Breast epithelium (tissue), 4 donors: ENCODE measurements around the gene CHST9. TPM values are rescaled to one million over a fixed set of nuclear protein-coding genes. Genes with fewer than 3 reads are reported as not detected.

Experiments used
- DNase-seq, 2 donors: peaks; one replicate each; pipeline ENCODE4 v3.0.0-alpha.2; 2019; ENCODE audit warnings: low spot score in 2 of 2
- H3K27ac ChIP-seq, 2 donors: fragments of 200-600 bp; sonication (generic) in 1 of 2; one replicate each; pipeline ENCODE4 v1.5.1; 2016 to 2019; ENCODE audit warnings: mild to moderate bottlenecking in 1 of 2
- H3K27me3 ChIP-seq, 2 donors: fragments of 200-600 bp; sonication (generic) in 1 of 2; one replicate each; pipeline versions ENCODE4 v1.5.1 to v1.6.0; 2017 to 2019; ENCODE audit warnings: control low read depth in 1 of 2, mild to moderate bottlenecking in 1 of 2
- H3K36me3 ChIP-seq: fragments of 200-600 bp; one replicate; pipeline ENCODE4 v1.5.1; 2019
- H3K4me1 ChIP-seq, 2 donors: fragments of 200-600 bp; sonication (generic); one replicate each; pipeline ENCODE4 v1.5.1; 2016 to 2019; ENCODE audit warnings: control low read depth in 1 of 2
- H3K4me3 ChIP-seq, 3 donors: fragments of 200-600 bp; sonication (generic); 1 replicate in 2 of 3; 2 replicates in 1 of 3; pipeline ENCODE4 v1.5.1; 2016 to 2019; ENCODE audit warnings: mild to moderate bottlenecking in 3 of 3, moderate library complexity in 2 of 3
- H3K9me3 ChIP-seq, 2 donors: fragments of 200-600 bp; sonication (generic) in 1 of 2; one replicate each; pipeline ENCODE4 v1.5.1; 2016 to 2019; ENCODE audit warnings: control low read depth in 1 of 2
- POLR2A ChIP-seq: fragments of 450-650 bp; IDR thresholded peaks from one replicate; pipeline ENCODE4 v1.6.1; 2016; ENCODE audit warnings: antibody characterized with exemption, mild to moderate bottlenecking, moderate library complexity
- POLR2AphosphoS5 ChIP-seq, 3 donors: sonication (generic); formaldehyde crosslinking; IDR thresholded peaks; one replicate each; pipeline ENCODE4 v1.6.1; 2017; ENCODE audit warnings: antibody characterized with exemption in 3 of 3
- intact Hi-C: fragments of 100-400 bp; cut with DNase I; formaldehyde crosslinking; loops from one replicate; pipeline ENCODE4 v1.15.1; 2023; ENCODE audit warnings: low total_unique reads
- total RNA-seq, 3 donors: library from RNA; depleted of rRNA; stranded (reverse); fragments of >200 nt; gene quantifications; one replicate each; pipeline ENCODE4 v1.1.0, GENCODE V29; 2016
- TF ChIP-seq, protein P1 (sequence below), 3 donors: fragments of 450-650 bp; IDR thresholded peaks; one replicate each; pipeline ENCODE4 v1.5.1; 2016 to 2017; ENCODE audit warnings: antibody characterized with exemption in 3 of 3, mild to moderate bottlenecking in 3 of 3, moderate library complexity in 3 of 3

CHST9 gene
- total RNA-seq, 3 donors from 2014 or later, result 1.6 to 8.5 TPM; not detected in 1

GRCh38 chr18:27064673-27065072 lies 120.4 kb downstream of the CHST9 start:
- Histone ChIP-seq H3K36me3 (no peaks in the 10 kb centered on the region), H3K9me3 (no peaks in the 10 kb centered on the region), H3K27ac (no peak overlapping the region), H3K4me3 (no peak overlapping the region), H3K27me3 (no peaks in the 10 kb centered on the region), H3K4me1 (no peaks in the 10 kb centered on the region)
- no peak for DNase-seq
- intact Hi-C loops, result no loop called here
- no peak for TF ChIP-seq POLR2AphosphoS5 (IDR thresholded peaks at IDR 0.05)
- TF ChIP-seq, protein P1, sequence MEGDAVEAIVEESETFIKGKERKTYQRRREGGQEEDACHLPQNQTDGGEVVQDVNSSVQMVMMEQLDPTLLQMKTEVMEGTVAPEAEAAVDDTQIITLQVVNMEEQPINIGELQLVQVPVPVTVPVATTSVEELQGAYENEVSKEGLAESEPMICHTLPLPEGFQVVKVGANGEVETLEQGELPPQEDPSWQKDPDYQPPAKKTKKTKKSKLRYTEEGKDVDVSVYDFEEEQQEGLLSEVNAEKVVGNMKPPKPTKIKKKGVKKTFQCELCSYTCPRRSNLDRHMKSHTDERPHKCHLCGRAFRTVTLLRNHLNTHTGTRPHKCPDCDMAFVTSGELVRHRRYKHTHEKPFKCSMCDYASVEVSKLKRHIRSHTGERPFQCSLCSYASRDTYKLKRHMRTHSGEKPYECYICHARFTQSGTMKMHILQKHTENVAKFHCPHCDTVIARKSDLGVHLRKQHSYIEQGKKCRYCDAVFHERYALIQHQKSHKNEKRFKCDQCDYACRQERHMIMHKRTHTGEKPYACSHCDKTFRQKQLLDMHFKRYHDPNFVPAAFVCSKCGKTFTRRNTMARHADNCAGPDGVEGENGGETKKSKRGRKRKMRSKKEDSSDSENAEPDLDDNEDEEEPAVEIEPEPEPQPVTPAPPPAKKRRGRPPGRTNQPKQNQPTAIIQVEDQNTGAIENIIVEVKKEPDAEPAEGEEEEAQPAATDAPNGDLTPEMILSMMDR (IDR thresholded peaks at IDR 0.05), result no peak

- H3K9me3 ChIP-seq, result no peaks in the 10 kb centered on the region
- no peak for DNase-seq
- TF ChIP-seq, protein P1 (IDR thresholded peaks at IDR 0.05), result no peak
- TF ChIP-seq POLR2AphosphoS5 (IDR thresholded peaks at IDR 0.05) (no peak), POLR2A (no peak)
- H3K4me1 ChIP-seq, result no peaks in the 10 kb centered on the region
- intact Hi-C loops, result no loop called here
- no peaks in the 10 kb centered on the region for H3K36me3 ChIP-seq
- H3K27me3 ChIP-seq, result no peaks in the 10 kb centered on the region
- no peak overlapping the region for H3K4me3 ChIP-seq
- no peak overlapping the region for H3K27ac ChIP-seq
Measured at GRCh38 chr18:27062802-27063201, 122.3 kb downstream of the CHST9 start.

- no peaks in the 10 kb centered on the region for H3K36me3 ChIP-seq
- intact Hi-C loops, result no loop called here
Measured at GRCh38 chr18:27061488-27062095, 123.5 kb downstream of the CHST9 start.

DNA sequence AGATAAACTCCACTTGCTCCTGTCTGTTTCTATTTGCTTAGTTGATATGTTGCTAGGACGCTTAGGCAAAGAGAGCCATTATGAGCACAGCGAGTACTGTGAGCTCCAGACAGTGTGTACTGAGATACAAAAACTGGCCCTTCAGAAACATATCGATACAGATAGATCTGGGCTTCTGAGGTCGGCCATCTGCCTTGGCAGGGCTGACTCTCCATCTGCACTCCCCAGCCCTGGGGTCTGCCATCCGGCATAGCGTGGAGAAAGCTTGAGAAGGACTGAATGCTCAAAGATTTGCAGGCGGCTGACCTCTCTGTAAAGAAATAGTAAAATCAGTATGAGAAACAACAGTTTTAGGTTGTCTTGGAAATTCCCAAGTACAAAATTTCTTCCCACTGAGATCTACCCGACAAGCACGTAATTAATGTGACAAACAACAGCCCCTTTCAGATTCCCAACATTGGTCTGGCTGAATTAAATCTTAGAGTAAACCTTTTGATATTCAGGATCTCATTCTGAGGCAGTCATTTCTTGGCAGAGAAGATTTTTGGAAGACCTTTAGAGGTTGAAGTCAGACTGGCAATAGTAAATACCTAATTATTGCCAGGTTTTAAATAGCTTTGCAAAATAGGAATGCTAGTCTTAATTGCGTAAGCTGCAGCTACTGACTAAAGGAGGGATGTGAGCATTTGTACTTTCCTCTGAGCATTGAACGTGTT lies 127.4 kb downstream of the CHST9 start:
- DNase-seq, result peak in 1 of 2 donors; percentile 20
- H3K27me3 ChIP-seq, result no peaks in the 10 kb centered on the region
- H3K4me1 ChIP-seq, result no peaks in the 10 kb centered on the region
- TF ChIP-seq POLR2AphosphoS5 (IDR thresholded peaks at IDR 0.05) (no peak), POLR2A (no peak)
- TF ChIP-seq, protein P1 (IDR thresholded peaks at IDR 0.05), result no peak
- no peaks in the 10 kb centered on the region for H3K9me3 ChIP-seq
- no peaks in the 10 kb centered on the region for H3K36me3 ChIP-seq
- peak overlapping the region in 1 of 3 donors; percentile 43 for H3K4me3 ChIP-seq
- intact Hi-C loops, result no loop called here
- peak overlapping the region; percentile 69 to 83 for H3K27ac ChIP-seq

More at GRCh38 chr18:27061488-27062095, 123.5 kb downstream of the CHST9 start:
- Histone ChIP-seq H3K27me3 (no peaks in the 10 kb centered on the region), H3K4me1 (no peaks in the 10 kb centered on the region), H3K9me3 (no peaks in the 10 kb centered on the region), H3K4me3 (no peak overlapping the region), H3K27ac (no peak overlapping the region)
- TF ChIP-seq POLR2AphosphoS5 (IDR thresholded peaks at IDR 0.05) (no peak), POLR2A (no peak)
- TF ChIP-seq, protein P1 (IDR thresholded peaks at IDR 0.05), result no peak
- DNase-seq, result no peak

GRCh38 chr18:27054926-27055325 lies 130.2 kb downstream of the CHST9 start:
- no peak overlapping the region for H3K4me3 ChIP-seq
- intact Hi-C loops, result no loop called here
- H3K9me3 ChIP-seq, result no peaks in the 10 kb centered on the region
- H3K36me3 ChIP-seq, result no peaks in the 10 kb centered on the region
- no peaks in the 10 kb centered on the region for H3K27me3 ChIP-seq
- H3K4me1 ChIP-seq, result no peaks in the 10 kb centered on the region
- TF ChIP-seq, protein P1 (IDR thresholded peaks at IDR 0.05), result no peak
- TF ChIP-seq POLR2AphosphoS5 (IDR thresholded peaks at IDR 0.05) (no peak), POLR2A (no peak)
- no peak for DNase-seq
- no peak overlapping the region for H3K27ac ChIP-seq
